GM19193 (cell line): ENCODE data around the gene AIG1.

Experiments
- POLR2A ChIP-seq: IDR thresholded peaks from 4 replicates; pipeline ENCODE4 v1.6.1; 2011; ENCODE audit not compliant: insufficient read depth, insufficient read length; ENCODE audit errors: extremely low read depth

The AIG1 gene

DNA sequence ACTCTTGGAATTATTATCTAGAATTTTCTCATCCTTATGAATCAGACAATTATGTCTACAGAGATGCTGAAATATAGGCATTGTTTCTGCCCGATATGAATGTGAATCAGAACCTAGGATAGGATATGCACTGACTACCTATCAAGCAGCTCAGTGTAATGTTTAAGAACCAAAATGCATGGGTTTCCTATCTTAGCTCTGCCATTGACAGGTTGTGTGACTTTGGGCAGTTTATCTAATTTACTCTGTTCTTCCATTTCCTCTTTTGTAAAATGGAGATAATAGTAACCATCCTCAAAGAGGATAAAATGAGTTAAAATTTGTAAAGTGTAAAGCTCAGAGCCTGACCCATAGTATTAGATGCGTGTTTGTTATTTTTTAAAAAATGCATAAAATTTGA is 10.2 kb upstream of the AIG1 start:
- TF ChIP-seq POLR2A, result no peak

- no peak for TF ChIP-seq POLR2A
Measured at GRCh38 chr6:143052282-143052681, 8.4 kb upstream of the AIG1 start.

GRCh38 chr6:143053856-143054255 is 6.8 kb upstream of the AIG1 start:
- TF ChIP-seq POLR2A, result no peak

DNA sequence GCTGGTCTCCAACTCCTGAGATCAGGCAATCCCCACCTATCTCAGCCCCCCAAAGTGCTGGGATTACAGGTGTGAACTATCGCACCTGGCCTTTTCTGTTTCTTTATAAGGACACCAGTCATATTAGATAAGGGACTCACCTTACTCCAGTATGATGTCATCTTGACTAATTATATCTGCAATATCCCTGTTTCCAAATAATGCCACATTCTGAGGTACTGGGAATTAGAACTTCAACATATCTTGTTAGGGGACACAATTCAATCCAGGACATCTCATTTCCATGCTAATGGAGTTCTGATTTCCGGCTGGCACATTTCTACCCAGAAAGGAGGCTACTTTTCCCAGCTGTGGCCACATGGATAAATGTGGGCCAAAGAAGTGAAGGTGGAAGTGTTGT is 6.4 kb upstream of the AIG1 start:
- no peak for TF ChIP-seq POLR2A

GRCh38 chr6:143055213-143055612 is 5.5 kb upstream of the AIG1 start:
- TF ChIP-seq POLR2A, result no peak

GRCh38 chr6:143055891-143056290 is 4.8 kb upstream of the AIG1 start:
- no peak for TF ChIP-seq POLR2A

GRCh38 chr6:143058987-143059386 is 1.7 kb upstream of the AIG1 start:
- TF ChIP-seq POLR2A, result no peak

GRCh38 chr6:143059663-143060353 is 881 bp upstream of the AIG1 start:
- TF ChIP-seq POLR2A, result no peak

DNA sequence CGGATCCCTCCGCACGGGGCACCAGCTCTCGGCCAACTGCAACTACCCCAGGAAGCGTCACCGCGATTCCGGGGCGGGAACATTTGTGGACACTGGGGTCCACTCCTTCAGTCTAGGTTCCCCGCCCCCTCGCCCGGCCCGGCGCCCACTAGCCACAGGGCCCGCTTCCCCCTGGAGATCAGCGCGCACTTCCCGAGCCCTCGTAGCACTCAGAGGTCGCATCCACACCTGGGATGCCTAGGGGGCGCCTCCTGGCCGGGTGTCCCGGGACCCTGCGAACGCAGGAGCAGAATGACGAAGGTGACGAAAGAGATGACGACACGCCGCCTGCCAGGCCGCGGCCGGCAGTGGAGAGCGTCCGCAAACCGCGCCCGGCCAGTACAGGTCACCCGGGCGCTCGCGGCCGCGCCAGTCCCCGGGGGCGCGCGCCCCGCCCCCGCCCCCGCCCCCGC is 309 bp upstream of the AIG1 start:
- TF ChIP-seq POLR2A, result no peak

GRCh38 chr6:143061597-143062385 is 1.1 kb downstream of the AIG1 start:
- no peak for TF ChIP-seq POLR2A

- TF ChIP-seq POLR2A, result no peak
Measured at GRCh38 chr6:143062551-143062950, 1.9 kb downstream of the AIG1 start.

GRCh38 chr6:143063631-143064030 is 2.9 kb downstream of the AIG1 start:
- no peak for TF ChIP-seq POLR2A

DNA sequence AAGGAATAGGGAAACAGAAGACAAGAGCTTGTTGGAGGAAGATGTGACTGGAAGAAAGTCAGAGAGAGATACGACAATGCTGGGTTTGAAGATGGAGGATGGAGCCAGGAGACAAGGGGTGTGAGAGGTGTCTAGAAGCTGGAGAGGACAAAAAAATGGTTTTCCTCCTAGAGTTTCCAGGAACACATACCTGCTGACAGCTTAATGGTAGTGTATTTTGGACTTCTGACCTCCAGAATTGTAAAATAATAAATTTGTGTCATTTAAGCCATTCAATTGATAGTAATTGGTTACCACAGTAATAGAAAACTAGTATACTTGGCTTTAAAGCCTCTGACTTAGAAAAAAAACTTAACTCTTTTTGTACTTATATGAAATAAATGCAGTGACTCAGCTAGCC is 3.6 kb downstream of the AIG1 start:
- TF ChIP-seq POLR2A, result no peak

DNA sequence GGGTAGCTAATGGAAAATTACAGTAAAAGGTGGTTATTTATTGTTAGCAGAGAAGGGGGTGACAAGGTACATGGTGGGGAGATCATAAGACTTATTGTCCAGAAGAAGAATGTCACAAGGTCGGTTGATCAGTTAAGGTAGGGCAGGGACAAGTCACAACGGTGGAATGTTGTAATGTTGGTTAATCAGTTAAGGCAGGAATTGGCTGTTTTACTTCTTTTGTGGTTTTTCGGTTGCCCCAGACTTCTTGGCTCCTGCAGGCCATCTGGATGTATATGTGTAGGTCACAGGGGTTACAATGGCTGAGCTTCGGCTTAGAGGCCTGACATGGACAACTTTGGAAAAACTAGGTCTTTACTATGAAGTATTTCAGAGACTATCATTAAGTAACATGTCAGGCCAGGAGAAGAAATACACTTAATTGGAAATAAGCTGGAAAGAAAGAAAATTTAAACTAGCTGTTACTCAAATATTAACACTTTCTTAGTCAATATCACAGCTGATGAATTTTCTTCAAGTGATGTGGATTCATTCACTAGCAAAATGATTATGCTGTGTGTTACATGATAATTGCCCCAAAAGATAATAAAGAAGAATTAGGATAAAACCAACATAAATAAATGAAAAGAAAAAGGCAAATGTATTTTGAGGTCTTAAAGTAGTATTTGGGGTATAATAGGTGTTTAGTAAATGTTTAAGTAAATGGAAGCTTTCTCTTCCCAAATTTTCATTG is 4.4 kb downstream of the AIG1 start:
- TF ChIP-seq POLR2A, result no peak

GRCh38 chr6:143068001-143068400 is 7.3 kb downstream of the AIG1 start:
- TF ChIP-seq POLR2A, result no peak
